Neural cell (in vitro differentiated cells): Measurements from ENCODE around the gene CDH6.

ENCODE experiments used
- CTCF ChIP-seq: fragments of 450-650 bp; IDR thresholded peaks from 2 replicates; pipeline ENCODE4 v1.5.1; 2014; ENCODE audit warnings: antibody characterized with exemption, mild to moderate bottlenecking, moderate library complexity; ENCODE audit not compliant: poor library complexity, severe bottlenecking
- EP300 ChIP-seq: fragments of 450-650 bp; conservative IDR thresholded peaks from 2 replicates; pipeline ENCODE4 v1.6.1; 2014; ENCODE audit warnings: antibody characterized with exemption, mild to moderate bottlenecking, moderate library complexity; ENCODE audit not compliant: poor library complexity, severe bottlenecking
- EZH2 ChIP-seq: fragments of 200-600, 300-800 bp; shearing (Covaris generic), sonication (generic); IDR thresholded peaks from 2 replicates; pipeline ENCODE4 v1.6.1; 2014; ENCODE audit warnings: antibody characterized with exemption, low read length, borderline replicate concordance, mild to moderate bottlenecking; ENCODE audit not compliant: insufficient read depth, poor library complexity, severe bottlenecking
- POLR2AphosphoS5 ChIP-seq: IDR thresholded peaks from 2 replicates; pipeline ENCODE4 v1.6.1; 2012
- RAD21 ChIP-seq: fragments of 450-650 bp; conservative IDR thresholded peaks from 2 replicates; pipeline ENCODE4 v1.6.1; 2014; ENCODE audit warnings: antibody characterized with exemption, mild to moderate bottlenecking, moderate library complexity
- REST ChIP-seq: IDR thresholded peaks from 2 replicates; pipeline ENCODE4 v1.6.1; 2012; ENCODE audit warnings: borderline replicate concordance
- SMC3 ChIP-seq: fragments of 450-650 bp; conservative IDR thresholded peaks from 2 replicates; pipeline ENCODE4 v1.6.1; 2014; ENCODE audit warnings: antibody characterized with exemption, mild to moderate bottlenecking, moderate library complexity; ENCODE audit not compliant: poor library complexity
- TAF1 ChIP-seq: IDR thresholded peaks from 2 replicates; pipeline ENCODE4 v1.6.1; 2012; ENCODE audit warnings: low read depth

- TF ChIP-seq RAD21 (no peak), CTCF (no peak), EZH2 (no peak), SMC3 (no peak), EP300 (no peak), TAF1 (no peak), POLR2AphosphoS5 (no peak), REST (no peak)
Measured at GRCh38 chr5:31372124-31372523, 178.6 kb downstream of the CDH6 start.
